H9 (cell line): ENCODE data around the gene NEXN. TPM values are rescaled to one million over a fixed set of nuclear protein-coding genes. Genes with fewer than 3 reads are reported as not detected.

ENCODE experiments used
- DNase-seq: peaks from one replicate; pipeline ENCODE4 v3.0.0-alpha.2; 2017
- H2AFZ ChIP-seq: one replicate; pipeline ENCODE4 v1.6.1; 2013; ENCODE audit warnings: mild to moderate bottlenecking, low read length, control low read depth, moderate library complexity
- H2AK5ac ChIP-seq: 2 replicates; pipeline ENCODE4 v1.6.1; 2013; ENCODE audit warnings: low read length, control low read depth, mixed read lengths; ENCODE audit not compliant: insufficient read length
- H2BK120ac ChIP-seq: one replicate; pipeline ENCODE4 v1.6.1; 2013; ENCODE audit warnings: low read depth, mild to moderate bottlenecking, low read length, control low read depth, inconsistent platforms; ENCODE audit not compliant: poor library complexity, severe bottlenecking
- H2BK12ac ChIP-seq: 2 replicates; pipeline ENCODE4 v1.6.1; 2013; ENCODE audit warnings: low read length, control low read depth, mixed read lengths, low read depth; ENCODE audit not compliant: insufficient read length
- H2BK15ac ChIP-seq: 2 replicates; pipeline ENCODE4 v1.6.1; 2013; ENCODE audit warnings: low read depth, low read length, control low read depth
- H2BK20ac ChIP-seq: one replicate; pipeline ENCODE4 v1.6.1; 2013; ENCODE audit warnings: low read depth, mild to moderate bottlenecking, low read length, control low read depth, inconsistent platforms; ENCODE audit not compliant: poor library complexity, severe bottlenecking
- H2BK5ac ChIP-seq: 2 replicates; pipeline ENCODE4 v1.6.1; 2013; ENCODE audit warnings: low read length, control low read depth, mixed read lengths; ENCODE audit not compliant: insufficient read length
- H3K14ac ChIP-seq: 2 replicates; pipeline ENCODE4 v1.6.1; 2013; ENCODE audit warnings: low read length, control low read depth; ENCODE audit not compliant: insufficient read depth
- H3K18ac ChIP-seq: 2 replicates; pipeline ENCODE4 v1.6.1; 2013; ENCODE audit warnings: low read depth, mild to moderate bottlenecking, mixed read lengths, low read length, control low read depth; ENCODE audit not compliant: insufficient read length
- H3K23ac ChIP-seq: 2 replicates; pipeline ENCODE4 v1.6.1; 2013; ENCODE audit warnings: low read length, control low read depth, mixed read lengths, low read depth; ENCODE audit not compliant: insufficient read length
- H3K23me2 ChIP-seq: 2 replicates; pipeline ENCODE4 v1.6.1; 2013; ENCODE audit warnings: low read depth, mild to moderate bottlenecking, mixed read lengths, low read length, control low read depth; ENCODE audit not compliant: insufficient read length, poor library complexity, severe bottlenecking
- H3K27ac ChIP-seq: 2 replicates; pipeline ENCODE4 v1.5.1; 2013; ENCODE audit warnings: low read length, control low read depth, mixed read lengths, low read depth; ENCODE audit not compliant: insufficient read length
- H3K27me3 ChIP-seq: 2 replicates; pipeline ENCODE4 v1.6.1; 2013; ENCODE audit warnings: low read length, control low read depth, inconsistent platforms; ENCODE audit not compliant: insufficient read depth
- H3K4ac ChIP-seq: 2 replicates; pipeline ENCODE4 v1.6.1; 2013; ENCODE audit warnings: low read depth, mild to moderate bottlenecking, control low read depth, inconsistent platforms, low read length, moderate library complexity
- H3K4me1 ChIP-seq: 2 replicates; pipeline ENCODE4 v1.6.1; 2013; ENCODE audit warnings: low read length, control low read depth, inconsistent platforms; ENCODE audit not compliant: insufficient read depth
- H3K4me2 ChIP-seq: 2 replicates; pipeline ENCODE4 v1.6.1; 2013; ENCODE audit warnings: low read length, control low read depth, mixed read lengths; ENCODE audit not compliant: insufficient read length, insufficient read depth
- H3K56ac ChIP-seq: 2 replicates; pipeline ENCODE4 v1.6.1; 2013; ENCODE audit warnings: low read depth, mild to moderate bottlenecking, mixed read lengths, low read length, control low read depth; ENCODE audit not compliant: insufficient read length
- H3K79me1 ChIP-seq: 2 replicates; pipeline ENCODE4 v1.6.1; 2013; ENCODE audit warnings: low read depth, mild to moderate bottlenecking, moderate library complexity, low read length, control low read depth, inconsistent platforms; ENCODE audit not compliant: insufficient read depth, poor library complexity, severe bottlenecking
- H3K79me2 ChIP-seq: 2 replicates; pipeline ENCODE4 v1.6.1; 2013; ENCODE audit warnings: low read length, control low read depth, inconsistent platforms; ENCODE audit not compliant: insufficient read depth
- H3K9ac ChIP-seq: 2 replicates; pipeline ENCODE4 v1.6.1; 2013; ENCODE audit warnings: low read length, control low read depth, mixed read lengths; ENCODE audit not compliant: insufficient read length; ENCODE audit errors: extremely low read depth
- H3K9me3 ChIP-seq: one replicate; pipeline ENCODE4 v1.6.1; 2013; ENCODE audit warnings: low read depth, low read length, inconsistent platforms; ENCODE audit not compliant: control insufficient read depth
- H3T11ph ChIP-seq: one replicate; pipeline ENCODE4 v1.6.1; 2013; ENCODE audit warnings: mild to moderate bottlenecking, low read length, control low read depth, inconsistent platforms
- H4K20me1 ChIP-seq: one replicate; pipeline ENCODE4 v1.6.1; 2013; ENCODE audit not compliant: control insufficient read depth, insufficient read length, insufficient read depth
- H4K5ac ChIP-seq: 2 replicates; pipeline ENCODE4 v1.6.1; 2013; ENCODE audit warnings: low read depth, mild to moderate bottlenecking, mixed read lengths, low read length, control low read depth; ENCODE audit not compliant: insufficient read length
- H4K8ac ChIP-seq: replicated peaks from 2 replicates; pipeline ENCODE4 v1.6.1; 2013; ENCODE audit warnings: low read length, control low read depth, mixed read lengths, low read depth; ENCODE audit not compliant: insufficient read length
- H4K91ac ChIP-seq: 2 replicates; pipeline ENCODE4 v1.6.1; 2013; ENCODE audit warnings: low read depth, mild to moderate bottlenecking, moderate library complexity, mixed read lengths, low read length, control low read depth; ENCODE audit not compliant: insufficient read length
- H3K27ac Mint-ChIP-seq, 3 experiments: 2 replicates in 2 of 3; 3 replicates in 1 of 3; pipeline ENCODE4 v1.8.0; 2020 to 2021; ENCODE audit warnings: mixed read lengths in 3 of 3, mild to moderate bottlenecking in 1 of 3, moderate library complexity in 1 of 3
- H3K27me3 Mint-ChIP-seq: 2 replicates; pipeline ENCODE4 v1.8.0; 2021; ENCODE audit warnings: low read depth, mild to moderate bottlenecking, moderate library complexity, mixed read lengths
- H3K36me3 Mint-ChIP-seq, 3 experiments: 2 replicates in 2 of 3; 3 replicates in 1 of 3; pipeline ENCODE4 v1.8.0; 2020 to 2021; ENCODE audit warnings: low read depth in 3 of 3, mixed read lengths in 3 of 3; ENCODE audit not compliant: insufficient read depth in 1 of 3
- H3K4me1 Mint-ChIP-seq, 2 experiments: 2 replicates each; pipeline ENCODE4 v1.8.0; 2020; ENCODE audit warnings: mixed read lengths in 2 of 2
- H3K4me3 Mint-ChIP-seq, 2 experiments: 2 replicates in 1 of 2; 3 replicates in 1 of 2; pipeline ENCODE4 v1.8.0; 2020 to 2021; ENCODE audit warnings: mild to moderate bottlenecking in 2 of 2, mixed read lengths in 2 of 2, moderate library complexity in 1 of 2
- H3K9me3 Mint-ChIP-seq, 2 experiments: 2 replicates in 1 of 2; 3 replicates in 1 of 2; pipeline ENCODE4 v1.8.0; 2020; ENCODE audit warnings: mild to moderate bottlenecking in 2 of 2, mixed read lengths in 2 of 2, moderate library complexity in 1 of 2
- CTCF ChIP-seq: fragments of 200-600 bp; sonication (generic); conservative IDR thresholded peaks from 3 replicates; pipeline ENCODE4 v1.8.0; 2021; ENCODE audit warnings: antibody characterized with exemption, mild to moderate bottlenecking
- WGBS: extraction: QIAGEN DNeasy Blood & Tissue Kit; methylation state at CpG from one replicate; pipeline ENCODE4 v1.1.7; 2013; ENCODE audit warnings: missing lambda C conversion rate, low lambda C conversion rate, mixed read lengths; ENCODE audit not compliant: insufficient read length; ENCODE audit errors: extremely low coverage; 5-methylcytosine and 5-hydroxymethylcytosine counted together
- total RNA-seq: library from RNA; stranded (reverse); gene quantifications from 2 replicates; pipeline ENCODE4 v1.2.1, GENCODE V29; 2021

NEXN gene
- total RNA-seq, 1 experiment from 2014 or later = 3.2 TPM

- Histone ChIP-seq H3K18ac (no peak overlapping the region), H3T11ph (no peak overlapping the region), H4K5ac (no peak overlapping the region), H2AK5ac (no peak overlapping the region), H3K14ac (no peak overlapping the region), H3K56ac (no peak overlapping the region), H4K91ac (no peak overlapping the region), H2BK120ac (no peak overlapping the region), H2BK12ac (no peak overlapping the region), H2BK5ac (no peak overlapping the region), H3K27ac (no peak overlapping the region), H4K8ac (no peak overlapping the region), H3K79me2 (peaks cover 3% of the 10 kb centered on the region; the same call in 1 of the 2 replicates), H3K79me1 (peaks cover 7% of the 10 kb centered on the region), H4K20me1 (no peaks in the 10 kb centered on the region), H3K27me3 (no peaks in the 10 kb centered on the region), H3K4ac (no peak overlapping the region), H3K23me2 (no peaks in the 10 kb centered on the region), H3K4me2 (no peak overlapping the region), H3K9ac (no peak overlapping the region), H3K4me1 (no peaks in the 10 kb centered on the region), H3K23ac (no peak overlapping the region), H2BK20ac (no peak overlapping the region), H2BK15ac (no peak overlapping the region), H2AFZ (no peak overlapping the region), H3K9me3 (no peaks in the 10 kb centered on the region)
- Mint-ChIP-seq H3K27ac (0 out of 7 replicates have a peak overlapping the region, but pooled peaks of 1 of the 3 experiments have one; percentile 32), H3K9me3 (no peaks in the 10 kb centered on the region), H3K4me3 (no peak overlapping the region), H3K4me1 (no peaks in the 10 kb centered on the region), H3K36me3 (peaks cover 69 to 93% (median 93%) of the 10 kb centered on the region in 3 experiments), H3K27me3 (no peaks in the 10 kb centered on the region)
- DNase-seq = no peak
- no peak for TF ChIP-seq CTCF
- no CpG with 5 or more reads among the region's 2 CpGs for WGBS
Measured at GRCh38 chr1:77961392-77961791, 73.0 kb downstream of the NEXN start.
